SK-N-SH treated with all-trans-retinoic acid at 6 μM for 48 hours (cell line): ENCODE results near the gene ARID2.

ENCODE experiments used
- ATAC-seq: fragments of 200-7000 bp; cut with Tn5 transposase; 3 replicates; pipeline ENCODE4 v1.9.1; 2020; ENCODE audit warnings: mild to moderate bottlenecking, moderate library complexity
- ARNTL ChIP-seq: fragments of 450-650 bp; formaldehyde crosslinking; IDR thresholded peaks from 2 replicates; pipeline ENCODE4 v1.5.0; 2020; ENCODE audit warnings: low read depth, mild to moderate bottlenecking, moderate library complexity, borderline replicate concordance
- BACH2 ChIP-seq: fragments of 250-450 bp; sonication (Bioruptor Pico); IDR thresholded peaks from 2 replicates; pipeline ENCODE4 v1.9.0; 2021; ENCODE audit warnings: mild to moderate bottlenecking, borderline replicate concordance
- CSDC2 ChIP-seq: fragments of 250-450 bp; sonication (Bioruptor Pico); IDR thresholded peaks from 2 replicates; pipeline ENCODE4 v1.5.0; 2020; ENCODE audit warnings: mild to moderate bottlenecking, moderate library complexity
- ESRRG ChIP-seq: fragments of 250-450 bp; sonication (Bioruptor Pico); IDR thresholded peaks from 2 replicates; pipeline ENCODE4 v1.6.1; 2021; ENCODE audit warnings: mild to moderate bottlenecking
- GLIS3 ChIP-seq: fragments of 250-450 bp; sonication (Bioruptor Pico); IDR thresholded peaks from 2 replicates; pipeline ENCODE4 v1.5.0; 2020; ENCODE audit warnings: mild to moderate bottlenecking, moderate library complexity
- ISL1 ChIP-seq: fragments of 250-450 bp; sonication (Bioruptor Pico); IDR thresholded peaks from 2 replicates; pipeline ENCODE4 v2.1.2; 2022; ENCODE audit warnings: mild to moderate bottlenecking, moderate library complexity
- PATZ1 ChIP-seq: fragments of 250-450 bp; sonication (Bioruptor Pico); IDR thresholded peaks from 2 replicates; pipeline ENCODE4 v1.8.0; 2020; ENCODE audit warnings: mild to moderate bottlenecking, moderate library complexity, borderline replicate concordance
- PPARA ChIP-seq: fragments of 250-450 bp; sonication (Bioruptor Pico); IDR thresholded peaks from 2 replicates; pipeline ENCODE4 v1.5.0; 2020; ENCODE audit warnings: mild to moderate bottlenecking, borderline replicate concordance
- RARB ChIP-seq: fragments of 250-450 bp; sonication (Bioruptor Pico); IDR thresholded peaks from 2 replicates; pipeline ENCODE4 v1.8.0; 2021; ENCODE audit warnings: mild to moderate bottlenecking, moderate library complexity
- SNAI2 ChIP-seq: fragments of 250-450 bp; sonication (Bioruptor Pico); IDR thresholded peaks from 2 replicates; pipeline ENCODE4 v1.5.0; 2020; ENCODE audit warnings: mild to moderate bottlenecking, moderate library complexity
- TCF4 ChIP-seq: fragments of 250-450 bp; sonication (Bioruptor Pico); IDR thresholded peaks from 2 replicates; pipeline ENCODE4 v1.8.0; 2021; ENCODE audit warnings: mild to moderate bottlenecking, moderate library complexity, borderline replicate concordance
- TOX ChIP-seq: fragments of 250-450 bp; sonication (Bioruptor Pico); IDR thresholded peaks from 2 replicates; pipeline ENCODE4 v1.8.0; 2021; ENCODE audit warnings: mild to moderate bottlenecking, moderate library complexity, borderline replicate concordance
- ZC3H10 ChIP-seq: fragments of 250-450 bp; sonication (Bioruptor Pico); IDR thresholded peaks from 2 replicates; pipeline ENCODE4 v1.5.1; 2021; ENCODE audit warnings: mild to moderate bottlenecking, moderate library complexity
- ZFP3 ChIP-seq: fragments of 250-450 bp; sonication (Bioruptor Pico); IDR thresholded peaks from 2 replicates; pipeline ENCODE4 v1.5.0; 2020; ENCODE audit warnings: mild to moderate bottlenecking, moderate library complexity
- ZFP30 ChIP-seq: fragments of 450-650 bp; formaldehyde crosslinking; IDR thresholded peaks from 2 replicates; pipeline ENCODE4 v1.5.0; 2022; ENCODE audit warnings: mild to moderate bottlenecking, moderate library complexity
- ZNF565 ChIP-seq: fragments of 450-650 bp; formaldehyde crosslinking; conservative IDR thresholded peaks from 2 replicates; pipeline ENCODE4 v1.5.0; 2020; ENCODE audit warnings: low read depth, mild to moderate bottlenecking, moderate library complexity
- ZNF70 ChIP-seq: fragments of 450-650 bp; formaldehyde crosslinking; IDR thresholded peaks from 2 replicates; pipeline ENCODE4 v1.5.0; 2020; ENCODE audit warnings: mild to moderate bottlenecking, moderate library complexity
- ZNF8 ChIP-seq: fragments of 450-650 bp; formaldehyde crosslinking; IDR thresholded peaks from 2 replicates; pipeline ENCODE4 v1.5.0; 2020; ENCODE audit warnings: mild to moderate bottlenecking, moderate library complexity
- TF ChIP-seq, protein P1 (sequence below): fragments of 250-450 bp; sonication (Bioruptor Pico); IDR thresholded peaks from 2 replicates; pipeline ENCODE4 v1.5.0; 2020; ENCODE audit warnings: mild to moderate bottlenecking, moderate library complexity
- TF ChIP-seq, protein P2 (sequence below): fragments of 250-450 bp; sonication (Bioruptor Pico); IDR thresholded peaks from 2 replicates; pipeline ENCODE4 v1.5.1; 2020; ENCODE audit warnings: low read depth, mild to moderate bottlenecking, moderate library complexity
- TF ChIP-seq, protein P3 (sequence below): fragments of 250-450 bp; sonication (Bioruptor Pico); IDR thresholded peaks from 2 replicates; pipeline ENCODE4 v1.8.0; 2021; ENCODE audit warnings: low read depth, mild to moderate bottlenecking, moderate library complexity, borderline replicate concordance

ARID2 gene

GRCh38 chr12:45887544-45887943 is 158.0 kb downstream of the ARID2 start (continued):
- TF ChIP-seq, protein P1, sequence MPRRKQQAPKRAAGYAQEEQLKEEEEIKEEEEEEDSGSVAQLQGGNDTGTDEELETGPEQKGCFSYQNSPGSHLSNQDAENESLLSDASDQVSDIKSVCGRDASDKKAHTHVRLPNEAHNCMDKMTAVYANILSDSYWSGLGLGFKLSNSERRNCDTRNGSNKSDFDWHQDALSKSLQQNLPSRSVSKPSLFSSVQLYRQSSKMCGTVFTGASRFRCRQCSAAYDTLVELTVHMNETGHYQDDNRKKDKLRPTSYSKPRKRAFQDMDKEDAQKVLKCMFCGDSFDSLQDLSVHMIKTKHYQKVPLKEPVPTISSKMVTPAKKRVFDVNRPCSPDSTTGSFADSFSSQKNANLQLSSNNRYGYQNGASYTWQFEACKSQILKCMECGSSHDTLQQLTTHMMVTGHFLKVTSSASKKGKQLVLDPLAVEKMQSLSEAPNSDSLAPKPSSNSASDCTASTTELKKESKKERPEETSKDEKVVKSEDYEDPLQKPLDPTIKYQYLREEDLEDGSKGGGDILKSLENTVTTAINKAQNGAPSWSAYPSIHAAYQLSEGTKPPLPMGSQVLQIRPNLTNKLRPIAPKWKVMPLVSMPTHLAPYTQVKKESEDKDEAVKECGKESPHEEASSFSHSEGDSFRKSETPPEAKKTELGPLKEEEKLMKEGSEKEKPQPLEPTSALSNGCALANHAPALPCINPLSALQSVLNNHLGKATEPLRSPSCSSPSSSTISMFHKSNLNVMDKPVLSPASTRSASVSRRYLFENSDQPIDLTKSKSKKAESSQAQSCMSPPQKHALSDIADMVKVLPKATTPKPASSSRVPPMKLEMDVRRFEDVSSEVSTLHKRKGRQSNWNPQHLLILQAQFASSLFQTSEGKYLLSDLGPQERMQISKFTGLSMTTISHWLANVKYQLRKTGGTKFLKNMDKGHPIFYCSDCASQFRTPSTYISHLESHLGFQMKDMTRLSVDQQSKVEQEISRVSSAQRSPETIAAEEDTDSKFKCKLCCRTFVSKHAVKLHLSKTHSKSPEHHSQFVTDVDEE (CRISPR knock-in tag) = no peak
- TF ChIP-seq ZC3H10 (no peak), TCF4 (CRISPR knock-in tag) (no peak), ISL1 (no peak), ZNF8 (CRISPR knock-in tag) (no peak)

DNA sequence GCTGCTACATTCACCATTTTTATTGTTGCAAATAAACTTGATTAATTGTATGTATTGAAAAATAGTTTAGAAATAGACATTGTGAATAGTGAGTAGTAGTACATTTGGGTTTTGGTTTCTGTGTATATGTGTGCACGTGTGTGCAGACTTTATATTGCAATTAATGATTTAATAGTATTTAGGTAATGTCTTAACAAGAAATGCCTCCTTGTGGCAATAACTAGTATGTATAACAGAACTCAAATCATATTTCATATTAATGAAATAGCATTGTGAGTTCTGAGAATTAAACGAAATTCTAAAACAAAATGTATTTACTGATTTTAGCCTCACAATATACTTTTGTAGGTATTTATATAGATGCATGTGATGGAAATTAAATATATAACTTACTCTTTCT is 160.8 kb downstream of the ARID2 start:
- TF ChIP-seq ESRRG (CRISPR knock-in tag) (no peak), RARB (CRISPR knock-in tag) (no peak), SNAI2 (no peak), BACH2 (CRISPR knock-in tag) (no peak), PATZ1 (CRISPR knock-in tag) (no peak), ZNF8 (CRISPR knock-in tag) (no peak), TCF4 (CRISPR knock-in tag) (no peak), ZNF565 (CRISPR knock-in tag) (no peak), ZFP30 (no peak), TOX (no peak), ZFP3 (no peak), ISL1 (no peak), ZC3H10 (no peak), ZNF70 (CRISPR knock-in tag) (no peak), CSDC2 (no peak)
- TF ChIP-seq, protein P2, sequence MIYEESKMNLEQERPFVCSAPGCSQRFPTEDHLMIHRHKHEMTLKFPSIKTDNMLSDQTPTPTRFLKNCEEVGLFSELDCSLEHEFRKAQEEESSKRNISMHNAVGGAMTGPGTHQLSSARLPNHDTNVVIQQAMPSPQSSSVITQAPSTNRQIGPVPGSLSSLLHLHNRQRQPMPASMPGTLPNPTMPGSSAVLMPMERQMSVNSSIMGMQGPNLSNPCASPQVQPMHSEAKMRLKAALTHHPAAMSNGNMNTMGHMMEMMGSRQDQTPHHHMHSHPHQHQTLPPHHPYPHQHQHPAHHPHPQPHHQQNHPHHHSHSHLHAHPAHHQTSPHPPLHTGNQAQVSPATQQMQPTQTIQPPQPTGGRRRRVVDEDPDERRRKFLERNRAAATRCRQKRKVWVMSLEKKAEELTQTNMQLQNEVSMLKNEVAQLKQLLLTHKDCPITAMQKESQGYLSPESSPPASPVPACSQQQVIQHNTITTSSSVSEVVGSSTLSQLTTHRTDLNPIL = no peak
- TF ChIP-seq, protein P1 (CRISPR knock-in tag) = no peak
- TF ChIP-seq, protein P3, sequence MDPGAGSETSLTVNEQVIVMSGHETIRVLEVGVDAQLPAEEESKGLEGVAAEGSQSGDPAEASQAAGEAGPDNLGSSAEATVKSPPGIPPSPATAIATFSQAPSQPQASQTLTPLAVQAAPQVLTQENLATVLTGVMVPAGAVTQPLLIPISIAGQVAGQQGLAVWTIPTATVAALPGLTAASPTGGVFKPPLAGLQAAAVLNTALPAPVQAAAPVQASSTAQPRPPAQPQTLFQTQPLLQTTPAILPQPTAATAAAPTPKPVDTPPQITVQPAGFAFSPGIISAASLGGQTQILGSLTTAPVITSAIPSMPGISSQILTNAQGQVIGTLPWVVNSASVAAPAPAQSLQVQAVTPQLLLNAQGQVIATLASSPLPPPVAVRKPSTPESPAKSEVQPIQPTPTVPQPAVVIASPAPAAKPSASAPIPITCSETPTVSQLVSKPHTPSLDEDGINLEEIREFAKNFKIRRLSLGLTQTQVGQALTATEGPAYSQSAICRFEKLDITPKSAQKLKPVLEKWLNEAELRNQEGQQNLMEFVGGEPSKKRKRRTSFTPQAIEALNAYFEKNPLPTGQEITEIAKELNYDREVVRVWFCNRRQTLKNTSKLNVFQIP (CRISPR knock-in tag) = no peak
- ATAC-seq = no peak

DNA sequence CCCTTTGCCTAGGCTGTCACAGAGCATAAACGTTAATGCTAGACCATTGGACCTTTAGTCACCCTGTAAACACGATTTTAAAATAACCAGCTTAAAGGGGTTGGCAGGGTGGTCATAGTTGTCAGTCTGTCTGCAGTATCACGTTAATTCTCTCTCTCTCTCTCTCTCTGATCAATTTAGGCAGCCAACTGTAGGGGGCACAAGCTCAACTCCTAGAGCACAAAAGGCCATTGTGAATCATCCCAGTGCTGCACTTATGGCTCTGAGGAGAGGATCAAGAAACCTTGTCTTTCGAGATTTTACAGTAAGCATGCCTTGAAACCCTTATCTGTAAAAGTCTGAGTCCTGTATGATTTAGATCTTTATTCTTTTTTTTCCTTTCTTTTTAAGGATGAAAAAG is 163.7 kb downstream of the ARID2 start:
- no peak for TF ChIP-seq PATZ1 (CRISPR knock-in tag)
- no peak for TF ChIP-seq RARB (CRISPR knock-in tag)
- no peak for TF ChIP-seq BACH2 (CRISPR knock-in tag)
- no peak for TF ChIP-seq PPARA (CRISPR knock-in tag)
- no peak for TF ChIP-seq ZFP30
- no peak for TF ChIP-seq ZNF565 (CRISPR knock-in tag)
- no peak for TF ChIP-seq ARNTL
- TF ChIP-seq ISL1 = no peak
- no peak for TF ChIP-seq ZNF70 (CRISPR knock-in tag)
- TF ChIP-seq TOX = no peak
- TF ChIP-seq, protein P1 (CRISPR knock-in tag) = no peak
- TF ChIP-seq ZC3H10 = no peak
- TF ChIP-seq ZFP3 = no peak
- no peak for TF ChIP-seq ZNF8 (CRISPR knock-in tag)
- TF ChIP-seq GLIS3 (CRISPR knock-in tag) = no peak
- peak; percentile 43; the same call in 1 of the 3 replicates for ATAC-seq
